Retinal pigment epithelial cell (primary cell): ENCODE measurements around the gene HAND2.

Source experiments
- DNase-seq: peaks from one replicate; pipeline ENCODE4 v3.0.0-alpha.2; 2010; ENCODE audit warnings: low read depth
- H3K4me3 ChIP-seq: 2 replicates; pipeline ENCODE4 v1.5.1; 2011; ENCODE audit warnings: mild to moderate bottlenecking, low read length, control low read depth, moderate library complexity
- TF ChIP-seq, protein P1 (sequence below): conservative IDR thresholded peaks from 2 replicates; pipeline ENCODE4 v1.5.1; 2011; ENCODE audit warnings: low read depth, low read length, control low read depth, inconsistent platforms

Gene HAND2

DNA sequence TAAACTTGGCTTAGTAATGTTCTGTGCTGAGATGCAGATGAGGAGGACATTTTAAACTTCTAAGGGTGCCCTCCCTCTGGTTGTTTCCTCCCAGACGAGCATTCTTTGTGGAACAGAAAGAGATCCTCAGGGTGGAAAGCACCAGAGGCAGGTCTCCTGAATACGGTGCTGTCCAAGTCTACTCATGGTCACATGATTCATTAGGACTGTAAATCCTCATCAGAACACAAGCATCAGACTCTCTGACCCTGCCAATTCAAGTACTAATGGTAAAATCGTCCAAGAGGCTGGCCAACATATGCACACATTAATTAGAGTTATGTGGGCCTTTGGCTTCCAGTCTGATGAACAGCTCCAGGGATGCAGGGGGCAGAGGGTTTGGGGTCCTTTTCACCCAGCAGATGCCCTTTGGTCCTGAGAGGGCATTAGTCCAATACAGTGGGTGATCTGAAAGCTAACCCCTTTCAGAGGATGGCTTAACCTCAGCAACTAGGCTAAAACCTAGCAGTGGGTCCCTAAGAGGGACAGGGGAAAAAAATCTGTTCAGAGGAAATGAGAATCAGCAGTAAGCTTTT lies 18.2 kb downstream of the HAND2 start:
- TF ChIP-seq, protein P1, sequence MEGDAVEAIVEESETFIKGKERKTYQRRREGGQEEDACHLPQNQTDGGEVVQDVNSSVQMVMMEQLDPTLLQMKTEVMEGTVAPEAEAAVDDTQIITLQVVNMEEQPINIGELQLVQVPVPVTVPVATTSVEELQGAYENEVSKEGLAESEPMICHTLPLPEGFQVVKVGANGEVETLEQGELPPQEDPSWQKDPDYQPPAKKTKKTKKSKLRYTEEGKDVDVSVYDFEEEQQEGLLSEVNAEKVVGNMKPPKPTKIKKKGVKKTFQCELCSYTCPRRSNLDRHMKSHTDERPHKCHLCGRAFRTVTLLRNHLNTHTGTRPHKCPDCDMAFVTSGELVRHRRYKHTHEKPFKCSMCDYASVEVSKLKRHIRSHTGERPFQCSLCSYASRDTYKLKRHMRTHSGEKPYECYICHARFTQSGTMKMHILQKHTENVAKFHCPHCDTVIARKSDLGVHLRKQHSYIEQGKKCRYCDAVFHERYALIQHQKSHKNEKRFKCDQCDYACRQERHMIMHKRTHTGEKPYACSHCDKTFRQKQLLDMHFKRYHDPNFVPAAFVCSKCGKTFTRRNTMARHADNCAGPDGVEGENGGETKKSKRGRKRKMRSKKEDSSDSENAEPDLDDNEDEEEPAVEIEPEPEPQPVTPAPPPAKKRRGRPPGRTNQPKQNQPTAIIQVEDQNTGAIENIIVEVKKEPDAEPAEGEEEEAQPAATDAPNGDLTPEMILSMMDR = no peak
- H3K4me3 ChIP-seq = no peak overlapping the region
- peak; percentile 51 for DNase-seq

DNA sequence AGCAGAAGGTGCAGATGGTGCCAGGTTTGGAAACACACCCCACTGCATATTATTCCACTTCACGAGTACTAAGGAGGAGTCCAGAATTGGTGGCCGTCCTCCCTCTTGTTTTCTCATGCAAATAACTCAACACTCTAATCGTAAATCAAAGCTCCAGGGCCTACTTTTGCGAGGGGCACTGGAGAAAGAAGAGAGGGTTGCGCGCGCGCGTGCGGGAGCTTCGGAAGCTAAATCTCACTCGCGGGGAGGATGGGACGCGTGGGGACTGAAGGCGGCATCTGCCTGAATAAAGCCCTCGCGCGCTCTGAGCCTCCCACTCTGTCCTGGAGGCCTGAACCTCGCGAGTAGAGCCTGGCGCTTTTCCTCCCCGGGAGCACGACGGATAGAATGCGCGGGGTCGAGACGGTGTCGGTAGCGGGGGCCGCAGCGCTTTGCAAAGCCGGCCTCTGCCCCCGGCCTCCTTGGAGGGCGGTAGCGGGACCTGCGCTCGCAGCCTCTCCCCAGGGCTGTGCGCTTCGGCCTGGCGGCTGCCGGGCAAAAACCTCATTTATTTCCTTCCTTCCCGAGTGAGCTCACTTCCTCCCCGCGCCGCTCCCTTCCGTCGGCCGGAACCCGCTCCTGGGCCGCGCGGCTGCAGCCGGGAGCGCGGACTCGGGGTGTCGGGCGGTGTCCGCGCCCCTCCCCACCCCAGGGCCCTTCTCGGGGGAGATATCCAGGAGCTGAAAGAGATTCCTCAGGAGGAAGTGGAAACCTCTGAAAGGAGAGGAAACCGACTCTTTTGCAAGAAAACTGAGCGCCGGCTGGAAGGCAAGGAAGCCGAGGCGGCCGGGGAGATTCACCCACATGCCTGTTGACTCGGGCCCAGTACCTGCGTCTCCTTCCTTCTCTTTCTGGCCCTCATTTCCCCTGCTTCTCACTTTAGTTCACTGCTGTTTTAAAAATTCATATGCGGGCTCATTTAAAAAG lies 20.7 kb downstream of the HAND2 start:
- TF ChIP-seq, protein P1 = no peak
- peak overlapping the region; percentile 42 for H3K4me3 ChIP-seq
- DNase-seq = no peak

DNA sequence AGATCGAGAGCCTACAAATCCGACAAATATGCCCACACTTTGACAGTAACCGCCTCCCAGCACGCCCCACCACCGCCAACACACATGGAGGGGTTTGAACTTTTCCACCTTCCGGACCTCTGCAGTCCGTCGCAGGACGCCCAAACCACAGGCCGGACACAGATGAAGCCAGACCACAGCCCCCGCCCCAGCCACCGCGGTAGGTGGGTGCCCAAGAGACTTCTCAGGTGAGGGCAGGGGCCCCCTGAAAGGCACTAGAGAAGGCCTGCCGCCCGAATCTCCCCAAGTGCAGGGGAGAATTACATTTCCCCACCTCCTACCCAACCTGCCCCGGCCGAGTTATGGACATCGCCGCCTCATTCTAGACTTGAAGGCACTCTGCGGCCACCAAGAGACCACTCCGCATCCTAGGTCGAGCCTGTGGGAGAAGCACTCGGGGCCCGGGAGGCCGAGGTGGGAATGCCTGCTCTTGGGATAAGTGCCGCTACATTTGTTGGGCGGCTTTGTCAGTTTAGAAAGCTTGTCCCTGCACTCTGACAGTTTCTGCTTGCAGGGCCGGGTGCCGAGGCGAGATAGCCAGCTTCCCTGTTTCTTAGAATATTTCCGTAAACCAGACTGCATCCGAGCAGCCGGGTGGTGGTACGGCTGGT lies 21.5 kb downstream of the HAND2 start:
- H3K4me3 ChIP-seq = no peak overlapping the region
- DNase-seq = no peak
- TF ChIP-seq, protein P1 = no peak

DNA sequence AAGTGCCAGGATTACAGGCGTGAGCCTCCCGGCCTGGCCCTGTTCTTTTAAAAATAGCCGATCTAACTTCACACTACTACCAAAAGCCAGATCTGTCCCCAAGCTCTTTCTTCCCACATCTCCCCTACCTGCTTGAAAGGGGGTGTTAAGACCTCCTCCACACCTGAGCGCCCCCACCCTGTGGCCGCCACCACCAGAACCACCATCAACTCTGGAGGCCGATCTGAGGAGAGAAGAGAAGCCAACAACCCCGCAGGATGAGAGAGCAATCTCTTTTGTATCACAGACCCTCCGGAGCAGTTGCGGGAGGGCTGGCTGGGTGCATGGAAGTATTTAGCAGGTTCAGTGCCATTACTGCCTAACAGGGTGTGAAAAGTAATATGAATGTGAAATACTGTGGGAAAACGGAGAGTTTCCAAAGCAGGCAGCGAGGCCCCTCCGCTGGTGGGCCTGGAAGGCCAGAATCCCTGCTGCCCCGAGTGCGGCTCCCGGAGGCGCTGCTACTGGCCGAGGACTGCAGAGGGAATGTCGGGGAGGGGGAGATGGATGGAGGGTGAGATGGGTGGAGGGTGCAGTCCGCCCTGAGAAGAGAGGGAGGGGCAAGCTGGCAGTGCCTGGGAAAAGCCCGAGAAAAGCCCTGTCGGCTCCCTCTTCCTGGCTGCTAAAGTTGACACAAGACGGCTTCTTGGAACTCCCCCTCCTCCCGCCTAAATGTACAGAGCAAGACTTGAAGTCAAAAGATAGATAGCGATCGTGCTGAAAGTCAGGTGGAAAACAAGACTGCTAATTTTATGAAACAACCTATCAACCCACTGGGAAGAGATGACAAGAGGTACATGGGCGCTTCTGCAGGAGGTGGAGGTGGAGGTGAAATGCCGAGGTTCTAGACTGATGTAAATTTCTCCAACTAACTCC lies 22.3 kb downstream of the HAND2 start:
- no peak for DNase-seq
- H3K4me3 ChIP-seq = no peak overlapping the region
- TF ChIP-seq, protein P1 = no peak

DNA sequence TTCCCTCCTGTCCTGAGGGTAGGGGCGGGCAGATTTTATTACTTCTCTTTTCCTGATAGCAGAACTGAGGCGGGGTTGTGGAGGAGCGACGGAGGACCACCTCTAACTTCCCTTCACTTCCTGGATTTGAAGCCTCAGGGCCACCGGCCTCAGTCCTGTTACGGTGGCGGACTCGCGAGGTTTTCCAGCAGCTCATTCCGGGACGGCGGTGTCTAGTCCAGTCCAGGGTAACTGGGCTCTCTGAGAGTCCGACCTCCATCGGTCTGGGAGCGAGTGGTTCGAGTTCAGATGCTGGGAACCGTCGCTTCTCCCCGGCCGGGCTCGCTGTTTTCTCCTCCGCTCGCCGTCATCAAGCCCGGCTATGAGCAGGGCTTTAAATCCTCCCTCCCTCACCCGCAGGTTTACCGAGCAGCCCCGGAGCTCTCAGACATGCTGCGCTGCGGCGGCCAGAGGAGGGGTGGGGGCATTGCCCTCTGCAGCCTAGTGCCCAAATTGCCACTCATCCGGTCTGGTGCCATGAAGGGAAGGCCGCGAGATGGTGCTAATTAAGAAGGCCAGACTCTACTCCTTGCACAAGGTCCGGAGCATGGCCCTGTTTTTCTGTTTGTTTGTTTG lies 23.3 kb downstream of the HAND2 start:
- no peak for DNase-seq
- peak overlapping the region; percentile 24 for H3K4me3 ChIP-seq
- TF ChIP-seq, protein P1 = no peak

DNA sequence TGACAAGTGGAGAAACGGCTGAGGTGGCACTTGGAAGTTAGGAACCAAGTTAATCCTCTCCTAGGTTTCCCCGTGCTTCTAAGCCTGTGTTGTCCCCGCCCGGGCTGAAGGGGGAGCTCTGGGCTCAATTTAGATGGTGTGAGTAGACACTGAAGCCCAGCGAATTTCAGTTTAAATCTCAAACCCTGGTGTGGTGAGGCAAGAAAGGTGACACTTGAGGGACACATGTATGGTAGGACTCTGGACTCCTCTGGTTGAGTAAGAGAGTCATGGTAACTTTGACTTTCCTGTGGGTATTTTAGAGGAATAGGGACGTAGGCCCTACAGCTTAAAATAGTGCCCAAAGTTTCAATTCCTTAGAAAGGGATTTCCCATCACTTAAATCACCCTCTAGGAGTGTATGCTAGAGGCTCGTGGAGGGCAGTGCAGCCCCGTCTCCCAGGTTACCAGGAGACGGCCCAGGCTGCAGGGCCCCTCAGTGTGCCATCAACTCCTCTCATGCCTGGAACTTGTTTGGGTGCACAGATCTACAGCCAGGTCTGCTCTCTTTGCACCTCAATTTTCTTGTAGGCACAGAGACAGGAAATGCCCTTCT lies 24.0 kb downstream of the HAND2 start:
- TF ChIP-seq, protein P1 = peak; percentile 87
- H3K4me3 ChIP-seq = no peak overlapping the region
- DNase-seq = no peak
